ENCODE results near the gene GIPC2.
A peak's percentile ranks its signal among the peaks of the same experiment; 100 is the strongest.
"Not testable (repeated sequence)": the region's sequence is repeated elsewhere in the genome, so short reads cannot be mapped to it uniquely, and the experiment has no call there.

The GIPC2 gene

GRCh38 chr1:78045926-78046778, at the start of gene GIPC2:
Gene GIPC2, plus strand, starts transcription at chr1:78045966. Its CDS starts 129 bp downstream, at chr1:78046095.
- DNase-seq, result peak in 3 of 6 experiments; percentile 9 to 19 (median 17)

- DNase-seq, result no peak
These were observed 49.0 kb upstream of the GIPC2 start for GRCh38 chr1:77996734-77997133.

DNA sequence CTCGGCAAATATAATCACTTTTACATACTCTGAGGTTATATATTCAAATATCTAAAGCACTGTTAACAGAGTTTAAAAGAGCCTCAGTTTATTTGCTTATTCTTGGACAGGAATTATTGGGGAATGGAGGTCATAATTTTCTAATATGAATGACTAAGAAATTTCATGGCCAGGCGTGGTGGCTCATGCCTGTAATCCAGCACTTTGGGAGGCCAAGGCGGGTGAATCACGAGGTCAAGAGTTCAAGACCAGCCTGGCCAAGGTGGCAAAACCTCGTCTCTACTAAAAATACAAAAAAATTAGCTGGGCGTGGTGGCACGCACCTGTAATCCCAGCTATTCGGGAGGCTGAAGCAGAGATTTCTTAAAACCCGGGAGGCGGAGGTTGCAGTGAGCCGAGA, 45.2 kb upstream of the GIPC2 start:
- DNase-seq, result not testable (repeated sequence)

GRCh38 chr1:78003070-78003746, 42.6 kb upstream of the GIPC2 start:
- DNase-seq, result no peak

DNA sequence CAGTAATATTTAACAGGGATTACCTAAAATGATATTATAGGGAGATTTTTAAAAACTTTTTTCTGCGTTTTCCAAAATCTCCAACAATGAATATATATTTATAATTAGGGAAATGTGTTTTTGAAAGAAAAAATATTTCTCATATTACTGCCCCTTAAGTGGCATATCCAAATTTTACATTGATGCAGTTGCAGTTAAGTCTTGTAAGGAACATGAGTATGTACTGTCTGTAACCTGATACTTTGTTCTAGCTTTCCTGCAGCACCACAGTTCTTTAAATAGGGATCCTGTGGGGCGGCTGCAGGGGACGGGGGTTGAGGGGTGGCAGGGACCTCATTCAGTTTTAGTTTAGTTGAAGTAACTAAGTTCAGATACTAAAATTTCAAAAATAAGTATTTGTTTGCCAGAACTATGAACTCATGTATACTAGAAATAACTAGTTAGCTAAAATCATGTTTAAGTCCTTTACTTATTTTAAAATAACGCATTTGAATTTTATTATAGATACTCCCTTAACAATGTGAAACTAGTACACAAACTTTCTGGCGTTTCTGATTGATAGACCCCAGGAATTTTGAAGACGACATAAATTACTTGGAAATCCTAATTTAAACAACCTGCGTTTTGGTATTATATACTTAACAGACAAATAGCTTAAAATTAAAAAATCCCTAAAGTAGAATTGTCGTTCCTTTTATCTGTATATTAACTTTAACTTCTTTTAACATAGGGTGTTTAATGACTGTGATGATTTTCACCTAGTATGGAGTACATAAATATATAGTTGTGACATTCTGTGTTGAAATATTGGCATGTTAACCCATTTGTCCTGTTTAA, 41.7 kb upstream of the GIPC2 start:
- peak in 3 of 6 experiments; percentile 15 to 72 (median 34) for DNase-seq

DNA sequence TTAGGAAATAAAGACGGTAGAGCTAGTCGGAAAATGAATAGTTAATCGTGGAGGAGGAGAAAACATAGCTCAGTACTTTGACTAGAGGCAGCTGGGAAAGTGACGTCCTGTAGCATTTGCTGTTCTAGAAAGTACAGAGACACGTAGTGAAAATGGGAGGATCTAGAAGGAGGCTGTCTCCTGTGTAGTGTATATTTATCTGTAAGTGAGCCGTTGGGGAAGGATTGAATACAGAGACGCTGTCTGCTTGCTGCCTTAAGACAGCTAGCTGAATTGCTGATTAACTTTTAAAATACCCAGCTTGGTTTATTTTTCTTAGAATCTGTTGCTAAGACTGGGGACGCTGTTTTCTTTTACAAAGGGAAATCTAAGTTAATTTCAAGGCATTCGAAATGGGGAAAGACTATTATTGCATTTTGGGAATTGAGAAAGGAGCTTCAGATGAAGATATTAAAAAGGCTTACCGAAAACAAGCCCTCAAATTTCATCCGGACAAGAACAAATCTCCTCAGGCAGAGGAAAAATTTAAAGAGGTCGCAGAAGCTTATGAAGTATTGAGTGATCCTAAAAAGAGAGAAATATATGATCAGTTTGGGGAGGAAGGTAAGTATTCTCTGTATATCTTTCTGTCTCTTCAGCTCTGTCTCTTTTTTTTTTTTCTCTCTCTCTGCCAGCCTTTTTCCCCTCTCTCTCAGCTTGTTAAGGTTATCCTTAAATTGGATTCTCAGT, 40.9 kb upstream of the GIPC2 start, which contains the start of gene DNAJB4:
DNAJB4 (plus strand) TSS at position 221 of the 729 bp plus-strand sequence; CDS start at position 393, 172 bp downstream.
- peak; percentile 9 to 87 (median 76) for DNase-seq

DNA sequence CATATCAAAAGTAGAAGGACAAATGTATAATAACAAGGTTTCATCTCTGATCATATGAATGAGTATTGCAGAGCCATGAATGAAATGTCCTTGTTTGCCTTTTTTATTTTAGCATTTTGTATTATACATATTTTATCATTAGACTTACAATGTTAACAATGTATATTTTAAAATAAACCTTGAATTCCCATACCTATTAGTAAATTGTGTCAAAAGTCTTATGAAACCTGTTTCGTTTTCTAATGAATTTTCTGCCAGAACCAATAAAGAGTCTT, 40.4 kb upstream of the GIPC2 start:
- no peak for DNase-seq

DNA sequence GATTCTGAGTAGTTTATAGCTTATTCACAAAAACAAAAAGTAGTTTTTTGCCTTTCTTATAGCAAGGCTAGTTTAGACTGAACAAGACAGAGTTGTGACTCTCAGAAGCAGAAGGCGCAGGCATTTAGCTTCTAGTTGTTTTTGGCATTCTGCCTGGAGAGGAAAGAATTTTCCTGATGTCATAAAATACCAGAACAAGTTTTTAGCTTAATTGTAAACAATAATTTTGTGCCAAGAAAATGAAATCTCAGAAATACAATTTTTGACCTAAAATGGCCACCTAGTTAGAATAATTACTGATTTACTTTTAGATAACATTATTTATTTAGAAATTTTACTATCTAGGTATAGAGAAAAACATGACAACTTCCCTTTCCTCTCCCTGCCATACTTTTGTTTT, 40.0 kb upstream of the GIPC2 start:
- peak in 2 of 6 experiments; percentile 11 to 31 for DNase-seq

DNA sequence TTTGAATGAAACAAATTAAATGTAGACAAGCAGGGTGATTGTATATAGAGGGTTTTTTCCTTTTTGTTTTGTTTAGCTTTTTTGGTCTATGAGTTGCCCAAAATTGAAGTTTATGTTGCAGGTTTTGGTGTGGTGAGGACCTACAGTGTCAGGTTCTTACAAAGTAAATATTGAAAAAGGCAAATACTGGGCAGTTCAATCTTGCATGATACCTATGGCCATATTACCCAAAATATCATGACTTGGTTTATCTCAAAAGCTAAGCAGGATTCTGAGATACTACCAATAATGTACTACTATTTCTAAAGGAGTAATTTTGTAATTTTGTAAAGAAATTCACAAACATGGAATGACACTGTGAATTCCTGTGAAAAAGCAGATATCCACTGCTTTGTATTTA, 39.2 kb upstream of the GIPC2 start:
- DNase-seq, result no peak

GRCh38 chr1:78007677-78008341, 38.0 kb upstream of the GIPC2 start:
- no peak for DNase-seq

- DNase-seq, result no peak
These were observed 36.5 kb upstream of the GIPC2 start for GRCh38 chr1:78009276-78009675.

GRCh38 chr1:78009836-78010235, 35.9 kb upstream of the GIPC2 start:
- no peak for DNase-seq

DNA sequence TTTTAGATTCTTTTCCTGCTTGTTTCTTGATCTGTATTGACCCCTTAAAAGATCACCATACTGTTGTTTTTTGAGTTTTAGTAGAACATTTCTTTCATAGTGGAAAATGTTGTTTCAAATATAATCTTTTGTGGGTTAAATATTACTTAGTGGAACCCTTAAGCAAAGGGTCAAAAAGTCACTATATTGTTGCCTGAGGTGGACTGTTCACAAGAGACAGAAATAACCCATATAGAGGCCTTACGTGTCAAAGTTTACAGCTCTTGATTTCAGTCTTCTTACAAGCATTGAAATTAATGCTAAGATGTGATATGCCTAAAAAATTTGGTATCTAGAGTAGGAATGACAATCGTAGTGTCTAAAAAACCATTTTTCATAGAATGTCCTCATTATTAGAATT, 34.7 kb upstream of the GIPC2 start:
- no peak for DNase-seq

DNA sequence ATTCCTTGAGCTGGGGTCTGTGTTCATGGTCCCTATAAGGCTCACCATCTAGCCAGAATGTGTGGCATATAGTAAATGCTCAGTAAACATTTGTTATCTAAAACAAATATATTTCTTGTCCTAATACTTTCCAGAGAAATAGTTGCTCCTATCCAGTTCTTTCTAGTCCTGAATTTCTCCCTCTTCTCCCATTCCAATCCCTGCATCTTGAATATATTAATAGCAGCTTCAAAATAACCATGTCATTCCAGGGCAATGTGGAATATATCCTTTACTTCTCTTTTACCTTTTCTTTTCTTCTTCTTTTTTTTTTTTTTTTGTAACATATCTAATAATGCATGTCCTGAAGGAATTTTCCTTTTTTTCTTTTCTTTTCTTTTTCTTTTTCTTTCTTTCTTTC, 30.6 kb upstream of the GIPC2 start:
- no peak for DNase-seq

DNA sequence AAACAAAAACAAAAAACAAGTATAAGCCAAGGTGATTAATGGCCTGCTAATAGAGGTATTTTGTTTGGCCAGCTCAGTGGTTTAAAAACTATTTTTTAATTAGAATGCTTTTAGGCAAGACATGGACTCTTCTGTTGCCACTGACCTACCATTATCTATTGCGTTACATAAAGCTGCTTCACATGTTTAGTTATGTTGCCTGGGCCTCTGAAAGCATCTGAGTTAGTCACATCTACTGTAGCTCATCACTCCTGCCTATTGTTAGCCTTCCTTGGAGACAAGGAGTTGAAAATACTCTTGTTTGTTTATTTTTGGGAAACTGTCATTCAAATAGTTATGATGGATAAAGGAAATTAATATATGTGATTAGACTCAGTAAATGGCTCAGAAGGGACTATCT, 26.7 kb upstream of the GIPC2 start:
- no peak for DNase-seq

DNA sequence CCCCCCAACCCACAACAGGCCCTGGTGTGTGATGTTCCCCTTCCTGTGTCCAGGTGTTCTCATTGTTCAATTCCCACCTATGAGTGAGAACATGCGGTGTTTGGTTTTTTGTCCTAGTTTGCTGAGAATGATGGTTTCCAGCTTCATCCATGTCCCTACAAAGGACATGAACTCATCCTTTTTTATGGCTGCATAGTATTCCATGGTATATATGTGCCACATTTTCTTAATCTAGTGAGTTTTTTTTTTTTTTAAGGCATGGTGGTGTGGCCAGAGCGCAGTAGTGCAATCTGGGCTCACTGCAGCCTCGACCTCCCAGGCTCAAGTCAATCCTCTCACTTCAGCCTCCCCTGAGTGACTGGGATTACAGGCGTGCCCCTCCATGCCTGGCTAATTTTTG, 24.6 kb upstream of the GIPC2 start:
- DNase-seq, result not testable (repeated sequence)

DNA sequence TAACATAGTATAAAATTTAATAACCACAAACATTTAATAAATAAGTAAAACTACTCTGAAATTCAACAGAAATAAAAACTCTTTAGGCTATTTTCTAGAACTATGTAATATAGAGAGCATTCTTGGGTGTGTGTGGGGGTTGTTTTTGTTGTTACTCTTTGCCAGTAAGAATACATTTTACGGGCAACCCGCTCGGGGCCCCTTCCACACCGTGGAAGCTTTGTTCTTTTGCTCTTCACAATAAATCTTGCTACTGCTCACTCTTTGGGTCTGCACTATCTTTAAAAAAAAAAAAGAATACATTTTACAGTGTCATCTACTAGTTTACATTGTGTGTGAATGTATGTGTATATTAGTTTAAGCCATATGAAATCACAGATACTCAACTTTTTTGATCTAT, 16.0 kb upstream of the GIPC2 start:
- no peak for DNase-seq

GRCh38 chr1:78032996-78033796, 12.6 kb upstream of the GIPC2 start:
- DNase-seq, result no peak

- no peak for DNase-seq
These were observed 12.0 kb upstream of the GIPC2 start for GRCh38 chr1:78033797-78034172.

- DNase-seq, result no peak
These were observed 10.6 kb upstream of the GIPC2 start for GRCh38 chr1:78035121-78035520.

DNA sequence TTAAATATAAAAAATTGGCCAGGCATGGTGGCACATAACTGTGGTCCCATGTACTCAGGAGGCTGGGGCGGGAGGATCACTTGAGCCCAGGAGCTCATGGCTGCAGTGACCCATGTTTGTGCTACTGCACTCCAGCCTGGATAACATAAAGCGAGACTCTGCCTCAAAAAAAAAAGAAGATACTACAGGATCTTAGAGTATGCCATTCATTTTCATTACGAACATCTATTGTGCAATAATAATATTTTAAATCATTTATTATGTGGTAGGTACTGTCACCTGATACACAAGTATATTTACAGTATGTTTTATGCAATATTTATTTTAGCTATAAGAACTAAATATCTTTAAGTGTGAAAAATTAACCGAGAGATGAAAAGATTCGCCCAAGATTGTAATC, 9.3 kb upstream of the GIPC2 start:
- DNase-seq, result no peak
